ENCODE results near the gene FHOD3.

Gene FHOD3

DNA sequence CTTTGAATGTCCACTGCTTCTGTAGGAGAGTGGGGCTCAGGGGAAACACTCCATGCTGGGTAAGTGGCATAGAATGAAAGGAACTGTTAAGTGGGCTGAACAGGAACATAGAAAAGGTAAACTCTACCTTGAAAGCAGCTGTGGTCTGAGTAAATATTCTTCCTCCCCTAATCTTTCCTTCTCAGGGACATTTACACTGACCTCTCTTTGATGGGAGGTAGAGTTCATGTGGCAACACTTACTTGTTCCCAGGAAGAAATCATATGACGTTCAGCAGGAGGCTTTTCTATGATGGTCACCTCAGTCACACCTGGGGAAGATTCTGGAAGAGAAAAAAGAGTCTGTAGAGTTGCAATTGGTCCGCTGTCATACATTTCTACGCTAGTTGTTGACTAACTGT, 521.1 kb downstream of the FHOD3 start:
- no peak for DNase-seq

DNA sequence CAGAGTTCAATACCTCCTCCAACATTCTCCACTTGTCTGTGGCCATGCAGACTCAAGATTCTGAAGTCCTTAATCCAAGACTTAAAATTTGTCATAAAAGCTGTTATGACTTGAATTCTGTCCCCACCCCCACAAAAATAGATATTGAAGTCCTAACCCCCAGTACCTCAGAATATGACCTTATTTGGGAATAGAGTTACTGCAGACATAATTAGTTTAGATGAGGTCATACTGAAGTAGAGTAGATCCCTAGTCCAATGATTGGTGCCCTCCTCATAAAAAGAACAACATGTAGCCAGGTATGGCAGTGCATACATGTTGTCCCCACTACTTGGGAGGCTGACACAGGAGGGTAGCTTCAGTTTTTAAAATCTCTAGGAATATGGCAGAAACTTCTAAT, 522.1 kb downstream of the FHOD3 start:
- DNase-seq = no peak

DNA sequence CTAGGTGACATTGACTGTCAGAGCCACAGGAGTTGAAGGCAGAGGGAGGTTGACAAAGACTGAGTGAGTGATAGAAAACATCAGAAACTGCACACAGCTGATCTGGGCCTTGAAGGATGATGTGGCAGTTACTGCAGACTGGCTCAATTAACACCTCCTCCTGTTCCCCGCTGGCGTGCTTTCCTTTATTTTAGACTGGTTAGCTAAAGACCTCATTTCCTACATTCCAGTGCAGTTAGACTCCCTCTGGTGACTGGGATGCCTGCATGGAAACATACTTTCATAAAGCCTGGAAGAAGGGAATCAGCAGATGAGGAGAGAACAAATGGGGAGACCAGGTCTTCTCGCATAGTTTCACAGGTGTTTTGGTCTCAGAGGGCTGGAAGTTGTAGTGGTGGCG, 524.2 kb downstream of the FHOD3 start:
- DNase-seq = no peak

DNA sequence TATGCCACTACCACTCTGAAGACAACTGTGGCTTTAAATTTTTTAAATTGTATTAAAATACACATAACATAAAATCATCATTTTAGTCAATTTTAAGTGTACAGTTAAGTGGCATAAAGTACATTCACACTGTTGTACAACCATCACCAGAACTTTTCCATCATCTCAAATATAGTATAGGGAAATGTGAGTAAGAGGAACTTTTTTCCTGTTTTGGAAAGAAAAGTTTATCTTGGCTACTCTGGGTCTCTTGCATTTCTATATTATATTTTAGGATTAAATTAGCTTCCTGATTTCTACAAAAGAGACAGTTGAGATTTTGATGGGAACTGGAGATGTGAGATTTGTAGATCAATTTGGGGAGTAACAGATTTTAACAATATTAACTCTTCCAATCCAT, 528.0 kb downstream of the FHOD3 start:
- no peak for DNase-seq

GRCh38 chr18:36826556-36826955, 529.0 kb downstream of the FHOD3 start:
- no peak for DNase-seq

- DNase-seq = peak; percentile 19
Measured at GRCh38 chr18:36828157-36828629, 530.7 kb downstream of the FHOD3 start.

DNA sequence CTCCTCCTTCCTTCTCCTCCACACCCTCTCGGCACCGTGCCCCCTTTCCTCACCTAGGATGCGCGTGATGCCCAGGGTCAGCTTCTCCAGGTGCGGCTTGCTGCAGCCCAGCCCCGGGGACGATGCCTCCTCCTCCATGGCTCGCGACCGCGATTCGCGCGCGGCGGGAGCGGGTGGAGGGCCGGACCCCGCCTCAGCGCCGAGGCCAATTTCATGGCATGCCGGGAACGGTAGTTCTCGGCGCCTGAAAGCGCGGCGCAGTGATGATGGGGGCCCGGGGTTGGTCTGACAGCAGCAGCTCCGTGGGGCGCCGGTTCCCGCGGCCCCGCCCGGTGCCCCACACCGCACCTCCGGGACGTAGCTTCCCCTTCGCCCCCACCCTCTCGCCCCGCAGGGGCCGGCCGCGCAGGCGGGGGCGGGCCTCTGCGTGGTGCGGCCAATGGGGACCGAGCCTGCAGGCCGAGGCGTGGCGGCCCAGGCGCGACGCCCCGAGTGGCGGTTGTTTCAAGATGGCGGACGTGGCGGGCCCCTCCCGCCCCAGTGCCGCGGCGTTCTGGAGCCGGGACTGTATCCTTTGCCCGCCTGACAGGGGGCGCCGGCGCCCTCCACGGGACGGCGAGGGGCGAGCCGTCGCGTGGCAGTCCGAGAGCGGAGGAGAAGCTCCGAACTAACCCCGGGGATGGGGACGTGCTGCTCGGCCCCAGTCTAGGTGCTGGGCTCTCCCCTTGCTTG, 531.3 kb downstream of the FHOD3 start, which contains the start of the genes KIAA1328 and TPGS2:
KIAA1328 (plus strand) TSS at position 498 of the 732 bp plus-strand sequence; CDS start at position 510, 12 bp downstream.
TPGS2 (minus strand) TSS at position 373 of the 732 bp plus-strand sequence; CDS start at position 138, 235 bp downstream.
- DNase-seq = peak; percentile 90
